H9 (cell line): ENCODE measurements around the gene ALDH9A1. TPM values are rescaled to one million over a fixed set of nuclear protein-coding genes. Genes with fewer than 3 reads are reported as not detected.

Source experiments
- DNase-seq: peaks from one replicate; pipeline ENCODE4 v3.0.0-alpha.2; 2017
- H2AFZ ChIP-seq: one replicate; pipeline ENCODE4 v1.6.1; 2013; ENCODE audit warnings: mild to moderate bottlenecking, low read length, control low read depth, moderate library complexity
- H2AK5ac ChIP-seq: 2 replicates; pipeline ENCODE4 v1.6.1; 2013; ENCODE audit warnings: low read length, control low read depth, mixed read lengths; ENCODE audit not compliant: insufficient read length
- H2BK120ac ChIP-seq: one replicate; pipeline ENCODE4 v1.6.1; 2013; ENCODE audit warnings: low read depth, mild to moderate bottlenecking, low read length, control low read depth, inconsistent platforms; ENCODE audit not compliant: poor library complexity, severe bottlenecking
- H2BK12ac ChIP-seq: 2 replicates; pipeline ENCODE4 v1.6.1; 2013; ENCODE audit warnings: low read length, control low read depth, mixed read lengths, low read depth; ENCODE audit not compliant: insufficient read length
- H2BK15ac ChIP-seq: 2 replicates; pipeline ENCODE4 v1.6.1; 2013; ENCODE audit warnings: low read depth, low read length, control low read depth
- H2BK20ac ChIP-seq: one replicate; pipeline ENCODE4 v1.6.1; 2013; ENCODE audit warnings: low read depth, mild to moderate bottlenecking, low read length, control low read depth, inconsistent platforms; ENCODE audit not compliant: poor library complexity, severe bottlenecking
- H2BK5ac ChIP-seq: 2 replicates; pipeline ENCODE4 v1.6.1; 2013; ENCODE audit warnings: low read length, control low read depth, mixed read lengths; ENCODE audit not compliant: insufficient read length
- H3K14ac ChIP-seq: 2 replicates; pipeline ENCODE4 v1.6.1; 2013; ENCODE audit warnings: low read length, control low read depth; ENCODE audit not compliant: insufficient read depth
- H3K18ac ChIP-seq: 2 replicates; pipeline ENCODE4 v1.6.1; 2013; ENCODE audit warnings: low read depth, mild to moderate bottlenecking, mixed read lengths, low read length, control low read depth; ENCODE audit not compliant: insufficient read length
- H3K23ac ChIP-seq: 2 replicates; pipeline ENCODE4 v1.6.1; 2013; ENCODE audit warnings: low read length, control low read depth, mixed read lengths, low read depth; ENCODE audit not compliant: insufficient read length
- H3K23me2 ChIP-seq: 2 replicates; pipeline ENCODE4 v1.6.1; 2013; ENCODE audit warnings: low read depth, mild to moderate bottlenecking, mixed read lengths, low read length, control low read depth; ENCODE audit not compliant: insufficient read length, poor library complexity, severe bottlenecking
- H3K27ac ChIP-seq: 2 replicates; pipeline ENCODE4 v1.5.1; 2013; ENCODE audit warnings: low read length, control low read depth, mixed read lengths, low read depth; ENCODE audit not compliant: insufficient read length
- H3K27me3 ChIP-seq: 2 replicates; pipeline ENCODE4 v1.6.1; 2013; ENCODE audit warnings: low read length, control low read depth, inconsistent platforms; ENCODE audit not compliant: insufficient read depth
- H3K4ac ChIP-seq: 2 replicates; pipeline ENCODE4 v1.6.1; 2013; ENCODE audit warnings: low read depth, mild to moderate bottlenecking, control low read depth, inconsistent platforms, low read length, moderate library complexity
- H3K4me1 ChIP-seq: 2 replicates; pipeline ENCODE4 v1.6.1; 2013; ENCODE audit warnings: low read length, control low read depth, inconsistent platforms; ENCODE audit not compliant: insufficient read depth
- H3K4me2 ChIP-seq: 2 replicates; pipeline ENCODE4 v1.6.1; 2013; ENCODE audit warnings: low read length, control low read depth, mixed read lengths; ENCODE audit not compliant: insufficient read length, insufficient read depth
- H3K56ac ChIP-seq: 2 replicates; pipeline ENCODE4 v1.6.1; 2013; ENCODE audit warnings: low read depth, mild to moderate bottlenecking, mixed read lengths, low read length, control low read depth; ENCODE audit not compliant: insufficient read length
- H3K79me1 ChIP-seq: 2 replicates; pipeline ENCODE4 v1.6.1; 2013; ENCODE audit warnings: low read depth, mild to moderate bottlenecking, moderate library complexity, low read length, control low read depth, inconsistent platforms; ENCODE audit not compliant: insufficient read depth, poor library complexity, severe bottlenecking
- H3K79me2 ChIP-seq: 2 replicates; pipeline ENCODE4 v1.6.1; 2013; ENCODE audit warnings: low read length, control low read depth, inconsistent platforms; ENCODE audit not compliant: insufficient read depth
- H3K9ac ChIP-seq: 2 replicates; pipeline ENCODE4 v1.6.1; 2013; ENCODE audit warnings: low read length, control low read depth, mixed read lengths; ENCODE audit not compliant: insufficient read length; ENCODE audit errors: extremely low read depth
- H3K9me3 ChIP-seq: one replicate; pipeline ENCODE4 v1.6.1; 2013; ENCODE audit warnings: low read depth, low read length, inconsistent platforms; ENCODE audit not compliant: control insufficient read depth
- H3T11ph ChIP-seq: one replicate; pipeline ENCODE4 v1.6.1; 2013; ENCODE audit warnings: mild to moderate bottlenecking, low read length, control low read depth, inconsistent platforms
- H4K20me1 ChIP-seq: one replicate; pipeline ENCODE4 v1.6.1; 2013; ENCODE audit not compliant: control insufficient read depth, insufficient read length, insufficient read depth
- H4K5ac ChIP-seq: 2 replicates; pipeline ENCODE4 v1.6.1; 2013; ENCODE audit warnings: low read depth, mild to moderate bottlenecking, mixed read lengths, low read length, control low read depth; ENCODE audit not compliant: insufficient read length
- H4K8ac ChIP-seq: replicated peaks from 2 replicates; pipeline ENCODE4 v1.6.1; 2013; ENCODE audit warnings: low read length, control low read depth, mixed read lengths, low read depth; ENCODE audit not compliant: insufficient read length
- H4K91ac ChIP-seq: 2 replicates; pipeline ENCODE4 v1.6.1; 2013; ENCODE audit warnings: low read depth, mild to moderate bottlenecking, moderate library complexity, mixed read lengths, low read length, control low read depth; ENCODE audit not compliant: insufficient read length
- H3K27ac Mint-ChIP-seq, 3 experiments: 2 replicates in 2 of 3; 3 replicates in 1 of 3; pipeline ENCODE4 v1.8.0; 2020 to 2021; ENCODE audit warnings: mixed read lengths in 3 of 3, mild to moderate bottlenecking in 1 of 3, moderate library complexity in 1 of 3
- H3K27me3 Mint-ChIP-seq: 2 replicates; pipeline ENCODE4 v1.8.0; 2021; ENCODE audit warnings: low read depth, mild to moderate bottlenecking, moderate library complexity, mixed read lengths
- H3K36me3 Mint-ChIP-seq, 3 experiments: 2 replicates in 2 of 3; 3 replicates in 1 of 3; pipeline ENCODE4 v1.8.0; 2020 to 2021; ENCODE audit warnings: low read depth in 3 of 3, mixed read lengths in 3 of 3; ENCODE audit not compliant: insufficient read depth in 1 of 3
- H3K4me1 Mint-ChIP-seq, 2 experiments: 2 replicates each; pipeline ENCODE4 v1.8.0; 2020; ENCODE audit warnings: mixed read lengths in 2 of 2
- H3K4me3 Mint-ChIP-seq, 2 experiments: 2 replicates in 1 of 2; 3 replicates in 1 of 2; pipeline ENCODE4 v1.8.0; 2020 to 2021; ENCODE audit warnings: mild to moderate bottlenecking in 2 of 2, mixed read lengths in 2 of 2, moderate library complexity in 1 of 2
- H3K9me3 Mint-ChIP-seq, 2 experiments: 2 replicates in 1 of 2; 3 replicates in 1 of 2; pipeline ENCODE4 v1.8.0; 2020; ENCODE audit warnings: mild to moderate bottlenecking in 2 of 2, mixed read lengths in 2 of 2, moderate library complexity in 1 of 2
- CTCF ChIP-seq: fragments of 200-600 bp; sonication (generic); conservative IDR thresholded peaks from 3 replicates; pipeline ENCODE4 v1.8.0; 2021; ENCODE audit warnings: antibody characterized with exemption, mild to moderate bottlenecking
- WGBS: extraction: QIAGEN DNeasy Blood & Tissue Kit; methylation state at CpG from one replicate; pipeline ENCODE4 v1.1.7; 2013; ENCODE audit warnings: missing lambda C conversion rate, low lambda C conversion rate, mixed read lengths; ENCODE audit not compliant: insufficient read length; ENCODE audit errors: extremely low coverage; 5-methylcytosine and 5-hydroxymethylcytosine counted together
- total RNA-seq: library from RNA; stranded (reverse); gene quantifications from 2 replicates; pipeline ENCODE4 v1.2.1, GENCODE V29; 2021

The ALDH9A1 gene
- total RNA-seq, 1 experiment from 2014 or later = 55.0 TPM

GRCh38 chr1:165699577-165699976, 1.2 kb upstream of the ALDH9A1 start:
- Histone ChIP-seq H2BK120ac (no peak overlapping the region), H3K23ac (no peak overlapping the region), H2BK15ac (no peak overlapping the region), H3K4ac (no peak overlapping the region), H3K79me1 (no peaks in the 10 kb centered on the region), H2AFZ (no peak overlapping the region), H3K23me2 (no peaks in the 10 kb centered on the region), H2AK5ac (no peak overlapping the region), H3K27me3 (no peaks in the 10 kb centered on the region), H4K8ac (no peak overlapping the region), H3K4me1 (no peaks in the 10 kb centered on the region), H4K20me1 (no peaks in the 10 kb centered on the region), H3K27ac (no peak overlapping the region), H3K18ac (no peak overlapping the region), H3K9ac (no peak overlapping the region), H3K56ac (no peak overlapping the region), H3T11ph (no peak overlapping the region), H2BK20ac (no peak overlapping the region), H3K79me2 (peaks cover 5% of the 10 kb centered on the region; the same call in 1 of the 2 replicates), H4K5ac (no peak overlapping the region), H2BK12ac (no peak overlapping the region), H4K91ac (no peak overlapping the region), H2BK5ac (no peak overlapping the region), H3K14ac (no peak overlapping the region), H3K4me2 (no peak overlapping the region), H3K9me3 (no peaks in the 10 kb centered on the region)
- no peaks in the 10 kb centered on the region; a peak in 2 of 5 replicates for H3K9me3 Mint-ChIP-seq
- no peak for TF ChIP-seq CTCF
- H3K4me1 Mint-ChIP-seq = peaks cover 10 to 14% of the 10 kb centered on the region in 2 experiments
- no peak overlapping the region for H3K27ac Mint-ChIP-seq
- DNase-seq = no peak
- no peaks in the 10 kb centered on the region; the same call in none of the 2 replicates for H3K27me3 Mint-ChIP-seq
- no CpG with 5 or more reads among the region's 3 CpGs for WGBS
- peaks cover 3% of the 10 kb centered on the region in 3 experiments; a peak in 4 of 7 replicates for H3K36me3 Mint-ChIP-seq
- peak overlapping the region in 1 of 2 experiments; percentile 60; a peak in 1 of 5 replicates for H3K4me3 Mint-ChIP-seq
